Measurements from ENCODE around the gene RYR2. TPM values are rescaled to one million over a fixed set of nuclear protein-coding genes. Genes with fewer than 3 reads are reported as not detected.

The RYR2 gene
- total and polyA plus RNA-seq, 2 experiments from 2014 or later = not detected

DNA sequence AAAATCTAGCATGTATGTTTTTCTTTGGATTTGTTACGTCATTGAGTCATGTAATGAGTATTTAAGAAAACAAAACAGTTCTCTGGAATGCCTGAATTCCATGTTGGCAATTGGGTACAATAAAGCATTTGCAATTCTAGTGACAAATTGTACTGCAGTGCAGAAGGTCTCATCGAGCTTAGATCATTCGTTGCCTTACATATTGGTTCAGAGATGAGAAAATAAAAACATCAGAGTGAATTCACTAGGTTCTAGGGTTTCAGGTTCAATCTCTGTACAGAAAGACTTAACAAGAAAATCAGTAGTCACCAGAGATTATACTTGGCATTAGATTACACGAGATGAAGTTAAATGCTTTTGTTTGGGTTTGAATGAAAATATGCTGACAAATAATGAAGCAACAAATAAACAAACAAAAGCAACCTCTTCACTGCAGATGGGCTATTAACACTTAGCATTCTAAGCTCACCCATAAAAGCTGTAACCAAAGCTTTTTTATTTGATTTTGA, 124.7 kb downstream of the RYR2 start:
- H3K27ac ChIP-seq = no peak overlapping the region
- H4K20me1 ChIP-seq (ENCODE audit: insufficient read depth) = no peaks in the 10 kb centered on the region
- no peak for TF ChIP-seq EZH2phosphoT487 (IDR thresholded peaks at IDR 0.05; ENCODE audit: insufficient read depth, low read depth)
- TF ChIP-seq EZH2 (IDR thresholded peaks at IDR 0.05; ENCODE audit: insufficient read depth, poor library complexity, severe bottlenecking) = no peak
- H3K4me2 ChIP-seq (ENCODE audit: unreplicated experiment) = no peak overlapping the region
- DNase-seq = no peak
- H3K4me3 ChIP-seq = no peak overlapping the region
- in situ Hi-C loops (cut with MboI) = no loop called here
- no peaks in the 10 kb centered on the region for H3K9me3 ChIP-seq (ENCODE audit: low read depth)
- H3F3A ChIP-seq (ENCODE audit: insufficient read depth) = no peaks in the 10 kb centered on the region
- WGBS, 2 experiments (ENCODE audit: low coverage in 1 of 2, low lambda C conversion rate in 2 of 2, missing lambda C conversion rate in 2 of 2) = 3 to 4% methylated on average over 4 of the region's 4 CpGs
- no peak overlapping the region for H3K9ac ChIP-seq
- H3K27me3 ChIP-seq (replicated peaks; ENCODE audit: insufficient read depth) = no peaks in the 10 kb centered on the region
- H2AFZ ChIP-seq = no peak overlapping the region
- H3K79me2 ChIP-seq (ENCODE audit: insufficient read depth) = no peaks in the 10 kb centered on the region
- H3K36me3 ChIP-seq (ENCODE audit: low read depth) = no peaks in the 10 kb centered on the region
- no peaks in the 10 kb centered on the region for H3K9me2 ChIP-seq (ENCODE audit: insufficient read depth)
- H3K4me1 ChIP-seq (ENCODE audit: insufficient read depth) = no peaks in the 10 kb centered on the region

- H3K9me3 ChIP-seq (ENCODE audit: low read depth) = no peaks in the 10 kb centered on the region
- no peak overlapping the region for H3K4me3 ChIP-seq
- no peak overlapping the region for H3K9ac ChIP-seq
- 25 to 30% methylated on average over 8 of the region's 8 CpGs for WGBS, 2 experiments (ENCODE audit: low coverage in 1 of 2, low lambda C conversion rate in 2 of 2, missing lambda C conversion rate in 2 of 2)
- no peak overlapping the region for H3K27ac ChIP-seq
- H3K4me2 ChIP-seq (ENCODE audit: unreplicated experiment) = no peak overlapping the region
- DNase-seq = no peak
- H4K20me1 ChIP-seq (ENCODE audit: insufficient read depth) = no peaks in the 10 kb centered on the region
- H3K4me1 ChIP-seq (ENCODE audit: insufficient read depth) = no peaks in the 10 kb centered on the region
- no peaks in the 10 kb centered on the region for H3K27me3 ChIP-seq (replicated peaks; ENCODE audit: insufficient read depth)
- no peaks in the 10 kb centered on the region for H3F3A ChIP-seq (ENCODE audit: insufficient read depth)
- in situ Hi-C loops (cut with MboI) = no loop called here
- no peak for TF ChIP-seq EZH2 (IDR thresholded peaks at IDR 0.05; ENCODE audit: insufficient read depth, poor library complexity, severe bottlenecking)
- TF ChIP-seq EZH2phosphoT487 (IDR thresholded peaks at IDR 0.05; ENCODE audit: insufficient read depth, low read depth) = no peak
- no peaks in the 10 kb centered on the region for H3K36me3 ChIP-seq (ENCODE audit: low read depth)
- no peak overlapping the region for H2AFZ ChIP-seq
- H3K9me2 ChIP-seq (ENCODE audit: insufficient read depth) = no peaks in the 10 kb centered on the region
- H3K79me2 ChIP-seq (ENCODE audit: insufficient read depth) = no peaks in the 10 kb centered on the region
Observed at GRCh38 chr1:237170149-237170548, 128.2 kb downstream of the RYR2 start.

DNA sequence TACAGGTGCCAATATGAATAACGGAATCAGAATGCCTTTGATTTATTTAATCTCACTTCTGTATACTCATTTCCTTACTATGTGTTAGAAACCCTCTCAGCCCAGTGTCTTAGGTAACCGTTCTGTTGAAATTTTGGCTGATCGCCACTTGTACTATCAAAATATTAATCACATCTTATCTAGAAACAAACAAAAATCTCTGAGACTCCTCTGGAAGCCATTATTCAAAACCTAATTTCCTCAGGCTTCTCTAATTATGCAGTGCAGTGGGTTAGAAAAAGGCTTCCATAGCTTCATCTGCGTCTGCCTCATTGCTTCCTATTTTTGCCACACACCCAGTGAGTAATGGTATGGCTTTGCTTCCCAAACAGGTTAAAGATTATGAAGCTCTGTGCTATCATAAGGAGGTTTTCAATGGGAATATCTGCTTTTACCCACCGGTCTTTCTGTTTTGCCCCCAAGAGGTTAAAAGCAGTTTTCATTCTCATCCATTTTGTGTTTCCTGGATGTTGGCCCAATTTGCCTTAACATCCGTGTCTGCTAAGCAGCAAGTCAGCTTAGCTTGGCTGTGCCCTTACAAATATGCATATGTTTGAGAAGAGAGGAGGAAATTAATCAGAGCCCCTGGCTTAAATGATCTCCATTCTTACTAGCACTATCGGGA, 129.6 kb downstream of the RYR2 start:
- no peak overlapping the region for H3K4me2 ChIP-seq (ENCODE audit: unreplicated experiment)
- H3K9ac ChIP-seq = no peak overlapping the region
- DNase-seq = no peak
- no peaks in the 10 kb centered on the region for H3K79me2 ChIP-seq (ENCODE audit: insufficient read depth)
- H3K9me2 ChIP-seq (ENCODE audit: insufficient read depth) = no peaks in the 10 kb centered on the region
- no peaks in the 10 kb centered on the region for H3K27me3 ChIP-seq (replicated peaks; ENCODE audit: insufficient read depth)
- 24% methylated on average over 7 of the region's 7 CpGs for WGBS, 2 experiments (ENCODE audit: low coverage in 1 of 2, low lambda C conversion rate in 2 of 2, missing lambda C conversion rate in 2 of 2)
- TF ChIP-seq EZH2phosphoT487 (IDR thresholded peaks at IDR 0.05; ENCODE audit: insufficient read depth, low read depth) (no peak), EZH2 (IDR thresholded peaks at IDR 0.05; ENCODE audit: insufficient read depth, poor library complexity, severe bottlenecking) (no peak)
- H2AFZ ChIP-seq = no peak overlapping the region
- no peaks in the 10 kb centered on the region for H3K4me1 ChIP-seq (ENCODE audit: insufficient read depth)
- no peak overlapping the region for H3K4me3 ChIP-seq
- H3K9me3 ChIP-seq (ENCODE audit: low read depth) = no peaks in the 10 kb centered on the region
- H3F3A ChIP-seq (ENCODE audit: insufficient read depth) = no peaks in the 10 kb centered on the region
- in situ Hi-C loops (cut with MboI) = no loop called here
- no peak overlapping the region for H3K27ac ChIP-seq
- H4K20me1 ChIP-seq (ENCODE audit: insufficient read depth) = no peaks in the 10 kb centered on the region
- H3K36me3 ChIP-seq (ENCODE audit: low read depth) = no peaks in the 10 kb centered on the region

DNA sequence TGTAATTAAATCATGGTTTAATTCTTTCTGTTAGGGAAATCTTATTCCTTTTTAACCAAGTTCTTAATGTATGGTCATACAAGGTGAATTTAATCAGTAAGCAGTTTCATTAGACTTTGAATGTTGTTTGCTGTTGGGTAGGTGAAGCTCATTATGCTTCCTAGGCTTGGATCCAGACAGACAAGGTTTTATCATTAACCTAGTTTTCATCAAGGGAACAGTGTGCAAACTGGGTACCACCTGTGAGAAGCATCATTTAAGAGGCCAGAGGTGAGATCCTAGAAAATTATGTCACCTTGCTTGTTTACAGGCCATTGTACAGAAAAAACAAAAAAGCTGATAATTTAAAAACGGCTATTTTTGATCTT, 130.1 kb downstream of the RYR2 start:
- TF ChIP-seq EZH2 (IDR thresholded peaks at IDR 0.05; ENCODE audit: insufficient read depth, poor library complexity, severe bottlenecking) = no peak
- no peak overlapping the region for H3K27ac ChIP-seq

More for the DNA sequence above, 130.1 kb downstream of the RYR2 start:
- no peaks in the 10 kb centered on the region for H3F3A ChIP-seq (ENCODE audit: insufficient read depth)
- H3K9me2 ChIP-seq (ENCODE audit: insufficient read depth) = no peaks in the 10 kb centered on the region
- H2AFZ ChIP-seq = no peak overlapping the region
- no peak for DNase-seq
- H3K4me2 ChIP-seq (ENCODE audit: unreplicated experiment) = no peak overlapping the region
- no peaks in the 10 kb centered on the region for H3K79me2 ChIP-seq (ENCODE audit: insufficient read depth)
- no peaks in the 10 kb centered on the region for H4K20me1 ChIP-seq (ENCODE audit: insufficient read depth)
- no peaks in the 10 kb centered on the region for H3K4me1 ChIP-seq (ENCODE audit: insufficient read depth)
- no peaks in the 10 kb centered on the region for H3K36me3 ChIP-seq (ENCODE audit: low read depth)
- WGBS, 2 experiments (ENCODE audit: low coverage in 1 of 2, low lambda C conversion rate in 2 of 2, missing lambda C conversion rate in 2 of 2) = 4 to 19% methylated on average over 1 of the region's 1 CpG
- no peak overlapping the region for H3K9ac ChIP-seq
- no peaks in the 10 kb centered on the region for H3K27me3 ChIP-seq (replicated peaks; ENCODE audit: insufficient read depth)
- in situ Hi-C loops (cut with MboI) = no loop called here
- H3K4me3 ChIP-seq = no peak overlapping the region
- no peaks in the 10 kb centered on the region for H3K9me3 ChIP-seq (ENCODE audit: low read depth)
